GM12873 (cell line): Measurements from ENCODE around the gene IDI1.
A peak's percentile ranks its signal among the peaks of the same experiment; 100 is the strongest.

Experiments used
- TF ChIP-seq, protein P1 (sequence below): IDR thresholded peaks from 2 replicates; pipeline ENCODE4 v1.5.1; 2012; ENCODE audit warnings: low read depth, mild to moderate bottlenecking, moderate library complexity, low read length, control low read depth; ENCODE audit not compliant: insufficient read depth; ENCODE audit errors: missing control alignments

Gene IDI1

DNA sequence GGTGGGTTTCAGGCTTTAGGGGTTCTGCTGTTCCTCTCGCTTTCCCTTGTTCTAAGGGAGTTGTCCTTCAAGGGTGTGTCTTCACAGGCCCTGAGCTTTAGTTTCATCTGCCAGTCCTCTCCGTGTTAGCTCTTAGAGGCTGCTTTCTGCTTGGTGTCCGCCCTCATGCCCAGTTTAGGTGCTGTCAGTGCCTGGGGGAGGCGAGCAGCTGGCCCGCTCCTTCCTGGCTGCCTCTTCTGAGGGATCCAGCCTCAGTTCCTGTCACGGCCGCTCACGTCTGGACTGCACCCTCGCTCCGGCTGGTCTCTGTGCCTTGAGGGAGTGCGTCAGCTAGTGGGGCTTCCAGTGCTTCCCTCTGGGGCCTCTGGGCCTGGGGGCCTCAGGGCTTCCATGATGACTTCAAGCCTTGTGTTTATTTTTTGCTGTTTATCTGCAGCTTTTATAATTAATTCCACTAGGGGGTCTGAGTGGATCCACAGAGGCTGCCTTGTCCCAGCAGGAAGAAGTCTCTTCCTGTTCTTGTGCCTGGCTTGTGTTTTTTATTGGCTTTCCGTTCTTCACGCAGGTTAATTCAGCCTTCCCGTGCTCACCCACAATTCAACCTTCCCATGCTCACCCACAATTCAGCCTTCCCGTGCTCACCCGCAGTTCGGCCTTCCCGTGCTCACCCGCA lies 40.2 kb upstream of the IDI1 start:
- TF ChIP-seq, protein P1, sequence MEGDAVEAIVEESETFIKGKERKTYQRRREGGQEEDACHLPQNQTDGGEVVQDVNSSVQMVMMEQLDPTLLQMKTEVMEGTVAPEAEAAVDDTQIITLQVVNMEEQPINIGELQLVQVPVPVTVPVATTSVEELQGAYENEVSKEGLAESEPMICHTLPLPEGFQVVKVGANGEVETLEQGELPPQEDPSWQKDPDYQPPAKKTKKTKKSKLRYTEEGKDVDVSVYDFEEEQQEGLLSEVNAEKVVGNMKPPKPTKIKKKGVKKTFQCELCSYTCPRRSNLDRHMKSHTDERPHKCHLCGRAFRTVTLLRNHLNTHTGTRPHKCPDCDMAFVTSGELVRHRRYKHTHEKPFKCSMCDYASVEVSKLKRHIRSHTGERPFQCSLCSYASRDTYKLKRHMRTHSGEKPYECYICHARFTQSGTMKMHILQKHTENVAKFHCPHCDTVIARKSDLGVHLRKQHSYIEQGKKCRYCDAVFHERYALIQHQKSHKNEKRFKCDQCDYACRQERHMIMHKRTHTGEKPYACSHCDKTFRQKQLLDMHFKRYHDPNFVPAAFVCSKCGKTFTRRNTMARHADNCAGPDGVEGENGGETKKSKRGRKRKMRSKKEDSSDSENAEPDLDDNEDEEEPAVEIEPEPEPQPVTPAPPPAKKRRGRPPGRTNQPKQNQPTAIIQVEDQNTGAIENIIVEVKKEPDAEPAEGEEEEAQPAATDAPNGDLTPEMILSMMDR: no peak

DNA sequence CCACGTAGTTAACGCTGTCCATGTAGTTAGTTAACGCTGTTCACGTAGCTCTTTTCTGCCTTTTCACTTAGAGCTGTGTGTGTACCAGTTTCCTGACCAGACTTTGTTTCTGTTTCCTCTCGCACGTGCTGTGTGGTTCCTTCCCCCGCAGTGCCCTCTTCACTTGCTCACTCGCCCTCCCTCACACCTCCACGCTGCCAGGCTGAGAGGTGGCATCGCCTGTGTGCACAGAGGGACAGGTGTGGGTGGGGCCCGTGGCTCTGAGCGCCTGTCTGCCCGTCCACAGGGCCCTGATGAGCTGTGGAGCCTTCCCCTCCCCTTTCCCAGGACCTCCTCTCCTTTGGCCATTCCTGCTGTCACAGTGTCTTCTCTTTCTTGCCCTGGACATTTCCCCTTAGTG lies 37.9 kb upstream of the IDI1 start:
- TF ChIP-seq, protein P1: no peak

DNA sequence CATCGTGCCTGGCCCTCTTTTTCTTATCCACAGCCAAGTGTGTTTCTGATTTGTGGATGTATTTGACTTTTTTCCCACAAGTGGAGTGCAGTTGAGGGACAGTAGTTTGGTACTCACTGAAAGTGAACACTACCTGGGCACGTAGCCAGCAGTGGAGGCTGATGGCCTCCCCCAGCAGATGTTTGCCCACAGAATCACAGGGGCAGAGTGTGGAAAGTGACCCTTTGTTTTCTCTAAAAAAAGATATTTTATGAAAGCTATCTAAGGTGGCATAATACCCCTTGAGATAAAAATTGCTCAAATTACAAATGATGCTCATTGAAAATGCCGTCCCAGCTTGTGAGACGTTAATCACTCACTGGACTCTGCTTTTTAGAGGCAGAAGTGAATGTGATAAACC lies 36.3 kb upstream of the IDI1 start:
- TF ChIP-seq, protein P1: no peak

DNA sequence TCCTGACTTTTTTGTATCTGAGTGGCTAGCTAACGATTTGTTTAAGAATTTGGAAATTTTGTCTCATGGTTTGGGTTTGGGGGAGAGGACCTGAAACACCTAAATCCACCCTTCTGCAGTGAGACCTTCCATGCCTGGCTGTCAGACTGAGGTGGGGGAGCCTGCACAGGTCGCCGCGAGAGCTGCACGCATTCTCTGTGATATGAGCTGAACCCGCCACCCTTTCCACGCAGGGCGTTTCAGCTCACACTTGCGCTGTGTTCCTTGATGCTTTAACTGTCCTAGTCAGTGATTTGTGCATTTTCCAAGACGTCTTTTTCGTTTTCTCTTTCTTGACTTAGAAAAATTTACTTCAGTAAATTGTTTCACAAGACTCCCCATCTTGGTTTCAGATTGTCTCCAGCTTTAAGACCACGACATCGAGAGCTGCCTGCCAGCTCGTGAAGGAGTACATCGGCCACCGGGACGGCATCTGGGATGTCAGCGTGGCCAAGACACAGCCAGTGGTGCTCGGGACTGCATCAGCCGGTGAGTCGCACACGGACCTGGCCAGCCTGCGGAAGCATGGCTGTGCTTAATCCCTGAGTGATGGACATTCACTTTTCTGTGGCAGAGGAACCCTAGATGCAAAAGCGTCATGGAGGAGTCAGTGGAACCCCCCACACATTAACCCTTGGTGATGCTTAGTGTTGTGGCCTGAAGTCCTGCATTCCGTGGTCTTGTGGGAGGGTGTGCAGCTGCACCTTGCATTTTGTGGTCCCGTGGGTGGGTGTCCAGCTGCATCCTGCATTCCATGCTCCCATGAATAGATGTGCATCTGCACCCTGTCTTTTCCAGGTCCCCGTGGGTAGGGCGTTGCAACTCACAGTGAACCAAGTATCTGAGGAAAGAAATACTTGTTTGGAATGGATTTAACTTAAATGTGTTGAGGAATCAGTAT lies 35.4 kb upstream of the IDI1 start:
- TF ChIP-seq, protein P1: no peak

DNA sequence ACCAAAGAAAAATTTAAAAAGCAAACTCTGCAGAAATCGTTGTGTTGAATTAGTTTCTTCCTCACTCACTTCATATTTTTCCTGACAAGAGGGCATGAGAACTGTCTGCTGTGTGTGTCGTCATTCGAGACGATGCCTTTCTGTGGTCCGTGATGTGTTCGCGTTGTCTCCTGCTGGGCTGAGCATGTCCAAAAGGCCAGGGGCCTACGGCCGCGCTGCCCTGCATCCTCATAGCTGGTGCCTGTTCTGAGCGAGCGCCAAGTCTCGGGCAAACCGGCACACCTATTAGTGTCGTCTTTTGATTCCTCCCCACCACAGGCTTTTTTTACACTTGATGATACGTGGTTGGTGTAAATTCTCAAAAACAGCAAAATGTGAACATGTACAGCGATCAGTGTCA lies 34.7 kb upstream of the IDI1 start:
- TF ChIP-seq, protein P1: no peak

DNA sequence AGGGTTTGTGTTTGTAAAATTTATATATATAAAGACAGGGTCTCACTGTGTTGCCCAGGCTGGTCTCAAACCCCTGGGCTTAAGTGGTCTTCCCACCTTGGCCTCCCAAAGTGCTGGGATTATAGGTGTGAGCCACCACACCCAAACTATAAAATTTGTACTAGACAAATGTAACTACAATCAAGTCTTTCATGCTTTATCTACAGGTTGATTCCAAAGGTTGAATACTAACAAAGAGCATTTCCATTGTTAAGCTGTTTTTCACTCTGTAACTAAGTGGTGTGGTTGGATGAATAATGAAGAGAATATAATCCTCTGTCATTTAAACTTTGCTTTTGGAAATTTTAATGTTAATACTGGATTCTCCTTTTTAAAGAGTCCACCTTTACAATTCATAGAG lies 29.7 kb upstream of the IDI1 start:
- TF ChIP-seq, protein P1: no peak

DNA sequence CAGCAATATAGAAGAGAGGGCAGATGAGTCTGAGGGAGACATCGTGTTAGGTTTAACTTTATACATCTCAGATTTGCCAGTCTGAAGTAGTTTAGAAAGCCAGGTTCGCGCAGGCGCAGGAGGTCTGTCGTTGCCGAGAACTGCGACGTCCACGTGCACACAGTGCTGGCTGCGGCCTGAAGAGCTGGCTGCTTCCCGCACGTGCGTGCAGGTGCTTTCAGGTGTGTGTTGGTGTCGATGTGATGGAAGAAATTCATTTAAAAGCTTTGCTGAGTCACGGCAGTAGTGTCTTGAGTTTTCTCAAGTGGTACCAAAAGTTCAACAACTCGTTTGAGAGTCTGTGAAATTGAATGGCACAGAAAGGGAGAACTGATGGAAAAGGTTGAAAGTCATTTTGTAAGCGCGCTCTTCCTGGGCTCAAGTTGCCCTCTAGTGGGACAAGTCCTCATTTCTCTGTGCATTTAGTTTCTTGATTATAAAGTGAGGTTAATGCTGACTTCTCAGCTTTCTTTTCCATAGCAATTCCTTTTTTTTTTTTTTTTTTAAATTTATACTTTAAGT lies 25.9 kb upstream of the IDI1 start:
- TF ChIP-seq, protein P1: peak; percentile 41
